PC-3 (cell line): Measurements from ENCODE around the gene NLGN1. TPM values are rescaled to one million over a fixed set of nuclear protein-coding genes. Genes with fewer than 3 reads are reported as not detected.

Source experiments
- ATAC-seq: fragments of 200-7000 bp; cut with Tn5 transposase; 2 replicates; pipeline ENCODE4 v1.9.1; 2020; ENCODE audit warnings: mild to moderate bottlenecking, moderate library complexity
- BruUV-seq: library from RNA; stranded (reverse); fragments of 400-500 nt; replicated peaks from 2 replicates; lab custom pipeline; 2021; lab: Mats Ljungman, UMichigan
- CTCF ChIA-PET: fragments of 300-600 bp; sonication (Branson Sonifier 250); formaldehyde crosslinking; loops from one replicate; lab custom pipeline; 2022; ENCODE audit warnings: antibody characterized with exemption; lab: Charles Lee
- POLR2A ChIA-PET: fragments of 300-600 bp; sonication (Branson Sonifier 250); formaldehyde crosslinking; loops from one replicate; lab custom pipeline; 2022; ENCODE audit warnings: antibody characterized with exemption; ENCODE audit not compliant: unreplicated experiment; lab: Charles Lee
- DNase-seq: peaks from one replicate; pipeline ENCODE4 v3.0.0-alpha.2; 2015
- H2AFZ ChIP-seq: fragments of 300-600 bp; sonication (generic); 2 replicates; pipeline ENCODE4 v1.6.0; 2016; ENCODE audit warnings: antibody characterized with exemption, low read length
- H3F3A ChIP-seq: fragments of 300-600 bp; sonication (generic); one replicate; pipeline ENCODE4 v1.6.0; 2017; ENCODE audit warnings: antibody characterized with exemption, low read length, control low read depth, mild to moderate bottlenecking; ENCODE audit not compliant: unreplicated experiment
- H3K27ac ChIP-seq: fragments of 300-600 bp; sonication (generic); 2 replicates; pipeline ENCODE4 v1.5.1; 2016; ENCODE audit warnings: mild to moderate bottlenecking, low read length
- H3K27me3 ChIP-seq: fragments of 300-600 bp; sonication (generic); 2 replicates; pipeline ENCODE4 v1.6.1; 2016; ENCODE audit warnings: low read length, mixed read lengths
- H3K36me3 ChIP-seq: fragments of 300-600 bp; sonication (generic); 2 replicates; pipeline ENCODE4 v1.6.1; 2016; ENCODE audit warnings: low read depth, mixed run types, low read length, mixed read lengths
- H3K4me1 ChIP-seq: fragments of 300-600 bp; sonication (generic); 2 replicates; pipeline ENCODE4 v1.5.1; 2016; ENCODE audit warnings: low read length; ENCODE audit not compliant: insufficient read depth
- H3K4me2 ChIP-seq: fragments of 300-600 bp; sonication (generic); 2 replicates; pipeline ENCODE4 v1.6.0; 2016; ENCODE audit warnings: low read length
- H3K4me3 ChIP-seq: fragments of 300-600 bp; sonication (generic); 2 replicates; pipeline ENCODE4 v1.5.1; 2016; ENCODE audit warnings: mild to moderate bottlenecking, low read length, mixed read lengths
- H3K79me2 ChIP-seq: fragments of 300-600 bp; sonication (generic); 2 replicates; pipeline ENCODE4 v1.6.1; 2017; ENCODE audit warnings: low read length, mixed read lengths
- H3K9ac ChIP-seq: fragments of 300-600 bp; sonication (generic); 2 replicates; pipeline ENCODE4 v1.6.0; 2016; ENCODE audit warnings: mild to moderate bottlenecking, low read length
- H3K9me2 ChIP-seq: fragments of 300-600 bp; sonication (generic); replicated peaks from 2 replicates; pipeline ENCODE4 v1.6.1; 2016; ENCODE audit warnings: mixed run types, low read length, mixed read lengths
- H3K9me3 ChIP-seq: fragments of 300-600 bp; sonication (generic); 2 replicates; pipeline ENCODE4 v1.6.1; 2016; ENCODE audit warnings: low read length, mixed read lengths
- H4K20me1 ChIP-seq: fragments of 300-600 bp; sonication (generic); 2 replicates; pipeline ENCODE4 v1.6.1; 2016; ENCODE audit warnings: low read length, mixed read lengths
- CTCF ChIP-seq: fragments of 300-600 bp; sonication (generic); conservative IDR thresholded peaks from 2 replicates; pipeline ENCODE4 v1.5.1; 2017; ENCODE audit warnings: antibody characterized with exemption, low read depth, mild to moderate bottlenecking, low read length
- EZH2 ChIP-seq: fragments of 300-600 bp; sonication (generic); IDR thresholded peaks from one replicate; pipeline ENCODE4 v1.6.1; 2017; ENCODE audit warnings: antibody characterized with exemption, mild to moderate bottlenecking, low read length; ENCODE audit not compliant: unreplicated experiment
- EZH2phosphoT487 ChIP-seq: fragments of 300-600 bp; sonication (generic); IDR thresholded peaks from 2 replicates; pipeline ENCODE4 v1.6.1; 2018; ENCODE audit warnings: mild to moderate bottlenecking, antibody characterized with exemption, low read length, borderline replicate concordance
- intact Hi-C: fragments of 100-400 bp; cut with micrococcal nuclease; formaldehyde crosslinking; loops from 2 replicates; pipeline ENCODE4 v1.9.0; 2023
- total RNA-seq: library from RNA; depleted of rRNA; stranded (reverse); fragments of >200 nt; gene quantifications from 2 replicates; pipeline ENCODE4 v1.2.3, GENCODE V29; 2014

NLGN1 gene
- total RNA-seq, 1 experiment from 2014 or later: 0.77 TPM

- H3K4me2 ChIP-seq: no peak overlapping the region
- no peaks in the 10 kb centered on the region for H4K20me1 ChIP-seq
- intact Hi-C loops: loop anchor here (5.0 kb wide), 1 partner anchor 78 kb away; no protein-coding TSS in a partner anchor
- ChIA-PET CTCF (no interaction called here), POLR2A (no interaction called here)
- H3K36me3 ChIP-seq: no peaks in the 10 kb centered on the region
- no peaks in the 10 kb centered on the region for H3K27me3 ChIP-seq
- no peak overlapping the region for H3K27ac ChIP-seq
- TF ChIP-seq CTCF (no peak), EZH2 (no peak), EZH2phosphoT487 (no peak)
- no peak overlapping the region for H3K9ac ChIP-seq
- peaks cover 8% of the 10 kb centered on the region for H3K4me1 ChIP-seq
- DNase-seq (no peak), ATAC-seq (no peak)
- H3K9me2 ChIP-seq: no peaks in the 10 kb centered on the region
- no peak overlapping the region for H3K4me3 ChIP-seq
- no peaks in the 10 kb centered on the region for H3K9me3 ChIP-seq
- H3K79me2 ChIP-seq: no peaks in the 10 kb centered on the region
- no peaks in the 10 kb centered on the region for H3F3A ChIP-seq
- BruUV-seq: no TSS peak
- no peak overlapping the region for H2AFZ ChIP-seq
Observed at GRCh38 chr3:174275336-174275735, 877.8 kb downstream of the NLGN1 start.

DNA sequence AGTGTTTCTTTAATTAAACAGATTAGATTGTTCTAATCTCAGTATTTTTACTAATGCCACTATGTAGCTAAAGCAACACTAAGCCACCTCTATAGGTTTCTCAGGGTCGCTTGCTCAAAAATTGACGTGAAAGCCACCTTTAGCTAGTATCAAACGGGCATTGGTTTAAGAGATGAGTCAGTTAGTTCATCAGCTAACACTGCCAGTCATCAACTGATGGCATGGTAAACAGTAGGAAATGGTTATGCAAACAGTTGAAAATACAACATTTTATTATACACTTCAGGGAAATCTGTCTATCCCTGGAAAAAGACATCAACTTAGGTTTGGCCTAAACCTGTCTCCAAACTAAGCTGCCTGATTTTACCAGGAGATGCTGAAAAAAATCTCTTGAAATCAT, 879.3 kb downstream of the NLGN1 start:
- Histone ChIP-seq H3K9me3 (no peaks in the 10 kb centered on the region), H3K9ac (no peak overlapping the region), H3K9me2 (no peaks in the 10 kb centered on the region), H3K27me3 (no peaks in the 10 kb centered on the region), H3F3A (no peaks in the 10 kb centered on the region), H3K4me3 (no peak overlapping the region), H3K4me2 (peak overlapping the region; percentile 0; the same call in 1 of the 2 replicates), H3K36me3 (no peaks in the 10 kb centered on the region), H4K20me1 (no peaks in the 10 kb centered on the region), H3K79me2 (no peaks in the 10 kb centered on the region), H2AFZ (no peak overlapping the region), H3K4me1 (peaks cover 8% of the 10 kb centered on the region), H3K27ac (0 out of 2 replicates have a peak overlapping the region, but pooled peaks have one; percentile 5)
- intact Hi-C loops: loop anchor here (5.0 kb wide), 1 partner anchor 80 kb away; no protein-coding TSS in a partner anchor
- CTCF ChIA-PET: no interaction called here
- ATAC-seq: peak; percentile 97
- no peak for TF ChIP-seq EZH2phosphoT487
- TF ChIP-seq EZH2: no peak
- no peak for TF ChIP-seq CTCF
- DNase-seq: peak; percentile 41
- BruUV-seq: no TSS peak
- POLR2A ChIA-PET: interaction anchor here (0.5 to 0.6 kb wide), 2 partner anchors 29 to 57 kb away, joined by 5 to 7 read pairs; no protein-coding TSS in a partner anchor

DNA sequence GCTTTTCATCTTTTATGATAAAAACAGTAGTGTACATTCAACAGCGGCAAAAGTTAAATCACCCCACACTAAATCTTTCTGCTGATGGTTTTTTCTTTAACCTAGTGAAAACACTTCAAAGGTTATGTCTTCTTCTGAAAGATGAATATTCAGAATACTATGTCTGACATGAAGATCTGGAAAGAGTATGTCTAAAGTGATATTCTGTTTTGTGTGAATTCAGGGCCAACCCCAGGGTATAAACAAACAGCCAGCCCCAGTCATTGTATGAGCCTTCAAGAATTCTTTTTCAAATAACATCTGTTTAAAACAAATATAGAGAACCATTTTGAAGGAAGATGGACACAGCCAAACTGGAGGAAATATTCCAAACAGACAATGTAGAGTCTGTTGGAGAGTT, 880.5 kb downstream of the NLGN1 start:
- no peak for ATAC-seq
- Histone ChIP-seq H3K9me3 (no peaks in the 10 kb centered on the region), H2AFZ (no peak overlapping the region), H3K36me3 (no peaks in the 10 kb centered on the region), H3K4me2 (no peak overlapping the region), H3K4me3 (no peak overlapping the region), H3K79me2 (no peaks in the 10 kb centered on the region), H3K27me3 (no peaks in the 10 kb centered on the region), H3K4me1 (peaks cover 8% of the 10 kb centered on the region), H4K20me1 (no peaks in the 10 kb centered on the region), H3K27ac (no peak overlapping the region), H3K9me2 (no peaks in the 10 kb centered on the region), H3K9ac (no peak overlapping the region), H3F3A (no peaks in the 10 kb centered on the region)
- TF ChIP-seq EZH2phosphoT487 (no peak), CTCF (no peak), EZH2 (no peak)
- DNase-seq: no peak
- intact Hi-C loops: loop anchor here (5.0 kb wide), 1 partner anchor 81 kb away; no protein-coding TSS in a partner anchor
- CTCF ChIA-PET: no interaction called here
- no TSS peak for BruUV-seq
- POLR2A ChIA-PET: no interaction called here
